OCI-LY1 (cell line): ENCODE data around the gene IAH1.

Source experiments
- H2AFZ ChIP-seq: fragments of 200-600 bp; sonication (generic), shearing (Covaris generic); 2 replicates; pipeline ENCODE4 v1.6.0; 2014; ENCODE audit warnings: antibody characterized with exemption, mild to moderate bottlenecking, low read length
- H3F3A ChIP-seq: fragments of 200-600 bp; sonication (generic), shearing (Covaris generic); 2 replicates; pipeline ENCODE4 v1.6.0; 2014; ENCODE audit warnings: mild to moderate bottlenecking, antibody characterized with exemption, low read length, moderate library complexity; ENCODE audit not compliant: insufficient read depth
- H3K27ac ChIP-seq: fragments of 200-600 bp; sonication (generic); 2 replicates; pipeline ENCODE4 v1.5.1; 2014; ENCODE audit warnings: low read length, mixed run types, mild to moderate bottlenecking, low read depth; ENCODE audit not compliant: poor library complexity, severe bottlenecking
- H3K27me3 ChIP-seq: fragments of 200-600 bp; sonication (generic); 2 replicates; pipeline ENCODE4 v1.6.0; 2014; ENCODE audit warnings: antibody characterized with exemption, mild to moderate bottlenecking, low read length, moderate library complexity; ENCODE audit not compliant: insufficient read depth
- H3K36me3 ChIP-seq: fragments of 200-600 bp; sonication (generic); 2 replicates; pipeline ENCODE4 v1.6.1; 2014; ENCODE audit warnings: mild to moderate bottlenecking, antibody characterized with exemption, low read length, moderate library complexity, mixed read lengths; ENCODE audit not compliant: insufficient read depth
- H3K4me1 ChIP-seq: fragments of 200-600 bp; sonication (generic); 2 replicates; pipeline ENCODE4 v1.5.1; 2014; ENCODE audit warnings: mild to moderate bottlenecking, low read length, moderate library complexity; ENCODE audit not compliant: insufficient read depth, severe bottlenecking
- H3K4me2 ChIP-seq: fragments of 200-600 bp; sonication (generic), shearing (Covaris generic); 2 replicates; pipeline ENCODE4 v1.6.1; 2014; ENCODE audit warnings: low read length
- H3K4me3 ChIP-seq: fragments of 200-600 bp; sonication (generic); 2 replicates; pipeline ENCODE4 v1.5.1; 2014; ENCODE audit warnings: low read length, low read depth, mild to moderate bottlenecking, mixed read lengths; ENCODE audit not compliant: poor library complexity, severe bottlenecking
- H3K79me2 ChIP-seq: fragments of 200-600 bp; shearing (Covaris generic); 2 replicates; pipeline ENCODE4 v1.6.1; 2016; ENCODE audit warnings: mixed run types, low read length, mixed read lengths; ENCODE audit not compliant: insufficient read depth
- H3K9ac ChIP-seq: fragments of 200-600 bp; sonication (generic), shearing (Covaris generic); 2 replicates; pipeline ENCODE4 v1.6.1; 2014; ENCODE audit warnings: mild to moderate bottlenecking, low read length, mixed read lengths
- H3K9me2 ChIP-seq: fragments of 200-600 bp; sonication (generic), shearing (Covaris generic); 2 replicates; pipeline ENCODE4 v1.6.1; 2014; ENCODE audit warnings: low read depth, mild to moderate bottlenecking, low read length, mixed read lengths
- H3K9me3 ChIP-seq: fragments of 200-600 bp; shearing (Covaris generic); 2 replicates; pipeline ENCODE4 v1.6.1; 2014; ENCODE audit warnings: low read length, mixed read lengths
- H4K20me1 ChIP-seq: fragments of 200-600 bp; sonication (generic), shearing (Covaris generic); 2 replicates; pipeline ENCODE4 v1.6.0; 2016; ENCODE audit warnings: mild to moderate bottlenecking, low read length; ENCODE audit not compliant: insufficient read depth
- EZH2 ChIP-seq: fragments of 200-600 bp; sonication (generic), shearing (Covaris generic); IDR thresholded peaks from 2 replicates; pipeline ENCODE4 v1.8.0; 2017; ENCODE audit warnings: borderline replicate concordance, mixed run types, mild to moderate bottlenecking, antibody characterized with exemption, low read length, moderate library complexity, mixed read lengths
- TF ChIP-seq, protein P1 (sequence below): fragments of 200-600 bp; sonication (generic), shearing (Covaris generic); IDR thresholded peaks from 2 replicates; pipeline ENCODE4 v1.5.1; 2017; ENCODE audit warnings: mild to moderate bottlenecking, antibody characterized with exemption, low read length, moderate library complexity, mixed read lengths

IAH1 gene

DNA sequence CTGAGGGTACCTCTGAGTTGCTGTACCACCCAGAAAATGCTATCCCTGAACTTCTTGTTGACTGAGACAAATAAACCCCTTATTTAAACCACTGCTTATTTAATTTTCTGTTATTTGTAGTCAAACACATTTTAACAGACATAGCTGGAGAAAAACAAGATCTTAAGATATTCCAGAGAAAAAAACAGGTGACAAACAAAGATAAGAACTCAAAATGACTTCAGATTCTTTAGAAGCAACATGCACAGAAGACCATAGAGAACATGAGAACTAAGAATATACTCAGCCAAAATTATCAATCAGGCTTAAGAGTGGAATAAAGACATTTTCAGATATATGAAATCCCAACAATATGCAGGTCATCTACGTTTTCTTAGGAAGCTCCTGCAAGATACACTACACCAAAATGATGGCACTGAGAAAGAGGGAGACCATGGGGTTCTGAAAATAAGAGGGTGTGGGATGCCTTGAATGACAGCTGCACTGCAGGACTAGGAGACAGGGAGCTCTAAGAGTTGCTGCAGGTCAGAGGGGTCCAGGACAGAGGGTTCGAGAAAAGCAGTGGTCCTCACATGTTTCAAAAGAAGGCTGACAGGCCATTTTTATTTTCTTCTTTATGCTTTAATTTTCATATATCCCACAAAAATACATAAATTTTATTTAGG lies 42.9 kb downstream of the IAH1 start:
- Histone ChIP-seq H3K4me2 (no peak overlapping the region), H3K4me1 (no peaks in the 10 kb centered on the region), H3K9me3 (no peaks in the 10 kb centered on the region), H3K27me3 (no peaks in the 10 kb centered on the region), H3K4me3 (no peak overlapping the region), H3K79me2 (no peaks in the 10 kb centered on the region), H4K20me1 (no peaks in the 10 kb centered on the region), H3K36me3 (peaks cover 83% of the 10 kb centered on the region), H3K9me2 (no peaks in the 10 kb centered on the region), H2AFZ (no peak overlapping the region), H3K9ac (no peak overlapping the region), H3K27ac (no peak overlapping the region), H3F3A (no peaks in the 10 kb centered on the region)
- TF ChIP-seq, protein P1, sequence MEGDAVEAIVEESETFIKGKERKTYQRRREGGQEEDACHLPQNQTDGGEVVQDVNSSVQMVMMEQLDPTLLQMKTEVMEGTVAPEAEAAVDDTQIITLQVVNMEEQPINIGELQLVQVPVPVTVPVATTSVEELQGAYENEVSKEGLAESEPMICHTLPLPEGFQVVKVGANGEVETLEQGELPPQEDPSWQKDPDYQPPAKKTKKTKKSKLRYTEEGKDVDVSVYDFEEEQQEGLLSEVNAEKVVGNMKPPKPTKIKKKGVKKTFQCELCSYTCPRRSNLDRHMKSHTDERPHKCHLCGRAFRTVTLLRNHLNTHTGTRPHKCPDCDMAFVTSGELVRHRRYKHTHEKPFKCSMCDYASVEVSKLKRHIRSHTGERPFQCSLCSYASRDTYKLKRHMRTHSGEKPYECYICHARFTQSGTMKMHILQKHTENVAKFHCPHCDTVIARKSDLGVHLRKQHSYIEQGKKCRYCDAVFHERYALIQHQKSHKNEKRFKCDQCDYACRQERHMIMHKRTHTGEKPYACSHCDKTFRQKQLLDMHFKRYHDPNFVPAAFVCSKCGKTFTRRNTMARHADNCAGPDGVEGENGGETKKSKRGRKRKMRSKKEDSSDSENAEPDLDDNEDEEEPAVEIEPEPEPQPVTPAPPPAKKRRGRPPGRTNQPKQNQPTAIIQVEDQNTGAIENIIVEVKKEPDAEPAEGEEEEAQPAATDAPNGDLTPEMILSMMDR: no peak
- TF ChIP-seq EZH2: no peak

DNA sequence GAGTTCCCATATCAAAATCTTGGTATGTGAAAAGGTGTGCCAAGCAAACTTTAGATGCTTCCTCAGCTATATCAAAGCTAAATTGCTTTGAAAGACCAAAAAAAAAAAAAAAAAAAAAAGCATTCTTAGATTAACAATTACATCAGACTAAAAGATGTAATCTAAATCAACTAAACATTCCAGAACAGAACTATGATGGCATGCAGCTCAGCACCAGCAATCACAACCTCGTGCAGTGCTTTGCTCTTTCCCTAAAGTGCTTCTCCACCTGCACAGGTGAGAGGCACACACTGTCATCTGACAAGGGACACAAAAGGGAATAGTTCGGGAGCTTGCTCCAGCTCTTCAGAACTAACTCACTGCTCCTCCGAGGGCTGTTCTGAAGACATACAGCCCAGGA lies 43.8 kb downstream of the IAH1 start:
- H3K4me1 ChIP-seq: no peaks in the 10 kb centered on the region
- TF ChIP-seq, protein P1: no peak
- no peak for TF ChIP-seq EZH2
- H3K27ac ChIP-seq: no peak overlapping the region
- H3K9me3 ChIP-seq: no peaks in the 10 kb centered on the region
- H3K4me3 ChIP-seq: no peak overlapping the region
- H3F3A ChIP-seq: no peaks in the 10 kb centered on the region
- peaks cover 80% of the 10 kb centered on the region for H3K36me3 ChIP-seq
- H3K4me2 ChIP-seq: no peak overlapping the region
- no peaks in the 10 kb centered on the region for H3K27me3 ChIP-seq
- H4K20me1 ChIP-seq: no peaks in the 10 kb centered on the region
- no peaks in the 10 kb centered on the region for H3K79me2 ChIP-seq
- H2AFZ ChIP-seq: no peak overlapping the region
- no peaks in the 10 kb centered on the region for H3K9me2 ChIP-seq
- H3K9ac ChIP-seq: no peak overlapping the region

DNA sequence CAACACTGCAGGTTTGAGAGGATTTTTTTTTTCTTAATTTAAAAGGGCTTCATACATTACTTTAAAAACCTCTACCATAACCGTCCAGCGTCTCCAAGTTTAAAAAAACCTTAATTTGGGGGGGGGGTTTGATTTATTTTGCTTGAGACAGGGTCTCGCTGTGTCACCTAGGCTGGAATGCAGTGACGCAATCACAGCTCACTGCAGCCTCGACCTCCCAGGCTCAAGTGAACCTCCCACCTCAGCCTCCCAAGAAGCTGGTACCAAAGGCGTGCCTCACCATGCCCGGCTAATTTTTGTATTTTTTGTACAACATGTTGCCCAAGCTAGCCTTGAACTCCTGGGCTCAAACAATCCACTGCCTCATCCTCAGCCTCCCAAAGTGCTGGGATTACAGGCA lies 44.4 kb downstream of the IAH1 start:
- no peak overlapping the region for H3K9ac ChIP-seq
- no peak overlapping the region for H3K4me3 ChIP-seq
- H3K27ac ChIP-seq: no peak overlapping the region
- no peaks in the 10 kb centered on the region for H3K9me2 ChIP-seq
- H3K36me3 ChIP-seq: peaks cover 81% of the 10 kb centered on the region
- H3K79me2 ChIP-seq: no peaks in the 10 kb centered on the region
- no peak overlapping the region for H2AFZ ChIP-seq
- TF ChIP-seq, protein P1: no peak
- no peak for TF ChIP-seq EZH2
- no peak overlapping the region for H3K4me2 ChIP-seq
- H3F3A ChIP-seq: no peaks in the 10 kb centered on the region
- H3K4me1 ChIP-seq: no peaks in the 10 kb centered on the region
- H3K9me3 ChIP-seq: no peaks in the 10 kb centered on the region
- no peaks in the 10 kb centered on the region for H4K20me1 ChIP-seq
- H3K27me3 ChIP-seq: no peaks in the 10 kb centered on the region
